ENCODE data around the gene PRKAR1B. TPM values are rescaled to one million over a fixed set of nuclear protein-coding genes. Genes with fewer than 3 reads are reported as not detected.

Gene PRKAR1B
- total and polyA plus RNA-seq, 7 donors, result 9.5 to 26.6 (median 11.4) TPM

GRCh38 chr7:627661-628401, 99.2 kb downstream of the PRKAR1B start:
- Histone ChIP-seq H3K4me3 (no peak overlapping the region), H3K9me3 (peaks cover 0 to 8% (median 6%) of the 10 kb centered on the region in 4 donors), H3K4me1 (no peaks in the 10 kb centered on the region), H3K27me3 (no peaks in the 10 kb centered on the region), H3K27ac (no peak overlapping the region), H3K36me3 (no peaks in the 10 kb centered on the region)
- intact Hi-C loops (cut with DNase I), result no loop called here
- no peak for TF ChIP-seq POLR2A (IDR thresholded peaks at IDR 0.05)
- no peak for TF ChIP-seq CTCF (IDR thresholded peaks at IDR 0.05)
- TF ChIP-seq EP300 (IDR thresholded peaks at IDR 0.05), result no peak
- no peak for TF ChIP-seq POLR2AphosphoS5 (IDR thresholded peaks at IDR 0.05)
- whole genome bisulfite sequencing, 2 donors, result 88 to 94% methylated on average over 35 of the region's 35 CpGs
- no peak for DNase-seq

GRCh38 chr7:625376-625971, 101.6 kb downstream of the PRKAR1B start:
- Histone ChIP-seq H3K9me3 (peaks cover 0 to 12% (median 8%) of the 10 kb centered on the region in 4 donors), H3K27ac (no peak overlapping the region), H3K27me3 (no peaks in the 10 kb centered on the region), H3K4me3 (no peak overlapping the region), H3K4me1 (no peaks in the 10 kb centered on the region), H3K36me3 (no peaks in the 10 kb centered on the region)
- intact Hi-C loops (cut with DNase I), result no loop called here
- no peak for TF ChIP-seq POLR2AphosphoS5 (IDR thresholded peaks at IDR 0.05)
- DNase-seq, result no peak
- WGBS, 2 donors, result 93 to 99% methylated on average over 8 of the region's 8 CpGs

GRCh38 chr7:623464-623863, 103.6 kb downstream of the PRKAR1B start:
- Histone ChIP-seq H3K36me3 (no peaks in the 10 kb centered on the region), H3K27ac (no peak overlapping the region), H3K4me3 (no peak overlapping the region), H3K27me3 (no peaks in the 10 kb centered on the region), H3K9me3 (peaks cover 0 to 16% (median 8%) of the 10 kb centered on the region in 4 donors), H3K4me1 (no peaks in the 10 kb centered on the region)
- TF ChIP-seq POLR2A (IDR thresholded peaks at IDR 0.05) (no peak), CTCF (IDR thresholded peaks at IDR 0.05) (no peak), EP300 (IDR thresholded peaks at IDR 0.05) (no peak), POLR2AphosphoS5 (IDR thresholded peaks at IDR 0.05) (no peak)
- DNase-seq, result no peak
- WGBS, 2 donors, result 93 to 96% methylated on average over 8 of the region's 8 CpGs
- intact Hi-C loops (cut with DNase I), result no loop called here

- Histone ChIP-seq H3K4me1 (no peaks in the 10 kb centered on the region), H3K27ac (no peak overlapping the region), H3K9me3 (peaks cover 0 to 16% (median 8%) of the 10 kb centered on the region in 4 donors), H3K4me3 (no peak overlapping the region), H3K27me3 (no peaks in the 10 kb centered on the region), H3K36me3 (no peaks in the 10 kb centered on the region)
- TF ChIP-seq EP300 (IDR thresholded peaks at IDR 0.05), result no peak
- TF ChIP-seq CTCF (IDR thresholded peaks at IDR 0.05), result no peak
- TF ChIP-seq POLR2AphosphoS5 (IDR thresholded peaks at IDR 0.05), result no peak
- TF ChIP-seq POLR2A (IDR thresholded peaks at IDR 0.05), result no peak
- intact Hi-C loops (cut with DNase I), result no loop called here
- no peak for DNase-seq
- WGBS, 2 donors, result 35 to 77% methylated on average over 8 of the region's 8 CpGs
Observed at GRCh38 chr7:621572-622285, 105.4 kb downstream of the PRKAR1B start.

GRCh38 chr7:620885-621284, 106.2 kb downstream of the PRKAR1B start:
- TF ChIP-seq POLR2A (IDR thresholded peaks at IDR 0.05), result no peak
- no peak for TF ChIP-seq POLR2AphosphoS5 (IDR thresholded peaks at IDR 0.05)
- no peak for TF ChIP-seq CTCF (IDR thresholded peaks at IDR 0.05)
- no peak for TF ChIP-seq EP300 (IDR thresholded peaks at IDR 0.05)
- no peak for DNase-seq
- Histone ChIP-seq H3K27me3 (no peaks in the 10 kb centered on the region), H3K36me3 (no peaks in the 10 kb centered on the region), H3K4me3 (no peak overlapping the region), H3K9me3 (peaks cover 0 to 16% (median 8%) of the 10 kb centered on the region in 4 donors), H3K27ac (no peak overlapping the region), H3K4me1 (no peaks in the 10 kb centered on the region)
- intact Hi-C loops (cut with DNase I), result no loop called here

All from sigmoid colon (tissue), 7 donors.